BLaER1 (cell line): ENCODE results near the gene BACH2.
A peak's percentile ranks its signal among the peaks of the same experiment; 100 is the strongest.

Source experiments
- H3K27ac ChIP-seq: shearing (Covaris generic); formaldehyde crosslinking; 2 replicates; pipeline ENCODE4 v1.8.1; 2022
- H3K27me3 ChIP-seq: shearing (Covaris generic); formaldehyde crosslinking; 2 replicates; pipeline ENCODE4 v1.8.1; 2022
- H3K36me3 ChIP-seq: shearing (Covaris generic); formaldehyde crosslinking; 2 replicates; pipeline ENCODE4 v1.8.1; 2022
- H3K4me1 ChIP-seq: shearing (Covaris generic); formaldehyde crosslinking; 2 replicates; pipeline ENCODE4 v1.8.1; 2022
- H3K4me2 ChIP-seq: shearing (Covaris generic); formaldehyde crosslinking; 2 replicates; pipeline ENCODE4 v1.8.1; 2022
- H3K4me3 ChIP-seq: shearing (Covaris generic); formaldehyde crosslinking; 2 replicates; pipeline ENCODE4 v1.8.1; 2022
- H3K9ac ChIP-seq: shearing (Covaris generic); formaldehyde crosslinking; 2 replicates; pipeline ENCODE4 v1.8.1; 2022
- H3K9me3 ChIP-seq: shearing (Covaris generic); formaldehyde crosslinking; 2 replicates; pipeline ENCODE4 v1.8.1; 2022
- H4K20me1 ChIP-seq: shearing (Covaris generic); formaldehyde crosslinking; 2 replicates; pipeline ENCODE4 v1.8.1; 2022
- Cebpa-rat ChIP-seq: shearing (Covaris generic); IDR thresholded peaks from 2 replicates; pipeline ENCODE4 v1.8.1; 2022

BACH2 gene

DNA sequence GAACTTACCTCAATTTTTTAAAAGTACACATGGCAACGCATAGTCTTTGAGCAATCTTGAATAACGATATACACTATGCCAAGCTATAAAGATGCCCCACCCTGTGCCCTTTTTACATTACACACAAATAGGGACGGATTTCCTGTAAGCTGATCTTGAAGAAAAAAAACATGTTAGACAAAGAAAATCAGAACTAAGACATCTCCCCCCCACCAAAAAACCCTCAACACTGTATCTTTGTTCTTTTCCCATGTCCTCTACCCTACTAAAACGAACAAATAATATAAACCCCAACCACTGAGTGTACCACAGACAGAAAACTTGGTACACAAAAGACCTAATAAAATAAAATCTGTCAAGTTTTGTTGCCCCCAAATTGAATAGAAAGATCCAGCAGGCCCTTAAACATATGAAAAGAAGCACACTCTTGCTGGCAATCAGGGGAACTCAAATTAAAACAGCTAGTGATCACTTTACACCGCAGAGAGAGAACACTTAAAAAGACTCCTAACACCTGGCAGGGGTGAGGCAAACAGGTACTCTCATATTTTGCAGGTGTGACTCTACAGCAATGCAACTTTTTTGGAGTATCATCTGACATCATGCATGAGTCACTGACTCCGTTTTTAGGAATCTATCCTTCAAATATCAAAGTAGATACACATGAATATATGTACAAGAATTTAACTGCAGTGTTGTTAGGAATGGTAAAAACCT is 29.6 kb downstream of the BACH2 start:
- Histone ChIP-seq H3K27me3 (no peaks in the 10 kb centered on the region), H3K9me3 (peaks cover 12% of the 10 kb centered on the region), H3K36me3 (peaks cover 50% of the 10 kb centered on the region), H3K4me1 (peaks cover 5% of the 10 kb centered on the region; the same call in 1 of the 2 replicates), H3K4me3 (no peak overlapping the region), H4K20me1 (peaks cover 98% of the 10 kb centered on the region), H3K9ac (no peak overlapping the region), H3K4me2 (no peak overlapping the region), H3K27ac (no peak overlapping the region)
- TF ChIP-seq Cebpa-rat, result no peak

DNA sequence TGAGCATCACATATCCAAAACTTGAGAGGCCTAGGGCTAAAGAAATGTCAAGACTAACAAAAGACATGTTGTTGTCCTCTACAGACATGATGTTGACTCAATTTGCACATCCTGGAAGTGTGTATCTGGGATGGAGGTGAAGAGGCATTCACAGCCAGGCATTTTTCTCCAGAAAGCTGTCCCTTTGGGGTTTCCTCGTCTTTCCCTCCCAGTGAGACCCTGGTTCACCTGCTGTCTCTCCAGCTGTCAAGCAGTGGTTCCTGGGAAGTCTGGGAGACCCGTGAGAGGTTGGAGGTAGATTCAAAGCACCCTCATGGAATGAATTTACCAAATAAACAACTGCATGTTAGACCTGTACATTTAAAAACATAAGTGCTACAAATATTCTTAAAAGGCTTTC is 32.1 kb downstream of the BACH2 start:
- Histone ChIP-seq H3K4me2 (no peak overlapping the region), H3K27me3 (no peaks in the 10 kb centered on the region), H3K4me3 (no peak overlapping the region), H3K9me3 (no peaks in the 10 kb centered on the region; the same call in 1 of the 2 replicates), H4K20me1 (peaks cover 96% of the 10 kb centered on the region), H3K4me1 (peaks cover 5% of the 10 kb centered on the region; the same call in 1 of the 2 replicates), H3K27ac (no peak overlapping the region), H3K36me3 (peaks cover 41% of the 10 kb centered on the region), H3K9ac (no peak overlapping the region)
- no peak for TF ChIP-seq Cebpa-rat

- Histone ChIP-seq H3K4me1 (peaks cover 5% of the 10 kb centered on the region; the same call in 1 of the 2 replicates), H3K9me3 (no peaks in the 10 kb centered on the region; the same call in 1 of the 2 replicates), H3K27ac (no peak overlapping the region), H3K9ac (no peak overlapping the region), H3K36me3 (peaks cover 41% of the 10 kb centered on the region), H3K4me3 (no peak overlapping the region), H3K4me2 (no peak overlapping the region), H4K20me1 (peaks cover 96% of the 10 kb centered on the region), H3K27me3 (no peaks in the 10 kb centered on the region)
- no peak for TF ChIP-seq Cebpa-rat
Observed at GRCh38 chr6:90263633-90264032, 33.0 kb downstream of the BACH2 start.

- Histone ChIP-seq H3K9me3 (no peaks in the 10 kb centered on the region; the same call in 1 of the 2 replicates), H3K4me2 (no peak overlapping the region), H3K36me3 (peaks cover 53% of the 10 kb centered on the region), H4K20me1 (peaks cover 98% of the 10 kb centered on the region), H3K4me3 (no peak overlapping the region), H3K9ac (no peak overlapping the region), H3K27ac (no peak overlapping the region), H3K27me3 (no peaks in the 10 kb centered on the region), H3K4me1 (no peaks in the 10 kb centered on the region; the same call in 1 of the 2 replicates)
- no peak for TF ChIP-seq Cebpa-rat
Observed at GRCh38 chr6:90261801-90262200, 34.8 kb downstream of the BACH2 start.

DNA sequence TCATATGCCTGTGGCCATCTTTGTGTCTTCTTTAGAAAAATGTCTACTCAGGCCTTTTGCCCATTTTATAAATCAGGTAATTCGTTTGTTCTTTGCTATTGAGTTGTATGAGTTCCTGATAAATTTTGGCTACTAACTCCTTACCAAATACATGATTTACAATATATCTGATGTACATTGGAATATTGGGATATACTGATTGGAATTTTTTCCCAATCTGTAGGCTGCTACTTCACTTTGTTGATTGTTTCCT is 39.2 kb downstream of the BACH2 start:
- Histone ChIP-seq H3K27me3 (no peaks in the 10 kb centered on the region), H3K36me3 (peaks cover 37% of the 10 kb centered on the region), H3K27ac (no peak overlapping the region), H3K4me2 (no peak overlapping the region), H3K9ac (no peak overlapping the region), H4K20me1 (peaks cover 98% of the 10 kb centered on the region), H3K4me1 (peaks cover 6% of the 10 kb centered on the region), H3K4me3 (no peak overlapping the region), H3K9me3 (no peaks in the 10 kb centered on the region)
- TF ChIP-seq Cebpa-rat, result no peak

DNA sequence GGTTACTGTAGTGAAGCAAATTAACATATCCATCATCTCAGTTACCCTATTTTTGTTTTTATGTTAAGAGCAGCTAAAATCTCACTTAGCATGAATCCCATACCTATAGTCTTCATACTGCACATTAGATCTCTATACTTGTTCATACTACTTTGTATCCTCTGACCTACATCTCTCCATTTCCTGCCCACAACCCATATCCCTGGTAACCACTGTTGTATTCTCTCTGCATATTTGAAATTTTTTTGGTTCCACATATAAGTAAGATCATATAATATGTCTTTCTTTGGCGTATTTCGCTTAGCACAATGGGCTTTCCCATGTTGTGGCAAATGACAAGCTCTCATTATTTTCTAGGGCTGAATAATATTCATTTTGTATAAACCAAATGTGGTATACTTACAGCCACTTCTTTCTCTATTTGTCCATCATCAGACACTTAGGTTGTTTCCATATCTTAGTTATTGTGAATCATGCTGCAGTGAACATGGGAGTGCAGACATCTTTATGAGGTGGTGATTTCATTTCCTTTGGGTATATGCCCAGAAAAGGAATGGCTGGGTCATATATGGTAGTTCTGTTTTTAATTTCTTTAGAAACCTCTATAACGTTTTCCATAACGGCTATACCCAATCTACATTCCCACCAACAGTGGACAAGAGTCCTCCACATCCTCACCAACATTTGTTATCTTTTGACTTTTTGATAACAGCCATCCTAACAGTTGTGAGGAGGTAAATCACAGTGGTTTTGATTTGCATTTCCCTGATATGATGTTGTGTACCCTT is 39.8 kb downstream of the BACH2 start:
- Histone ChIP-seq H3K4me2 (no peak overlapping the region), H3K27ac (no peak overlapping the region), H3K9me3 (no peaks in the 10 kb centered on the region), H3K4me3 (no peak overlapping the region), H3K36me3 (peaks cover 33% of the 10 kb centered on the region), H3K4me1 (peaks cover 11% of the 10 kb centered on the region), H3K9ac (no peak overlapping the region), H4K20me1 (peaks cover 98% of the 10 kb centered on the region), H3K27me3 (no peaks in the 10 kb centered on the region)
- TF ChIP-seq Cebpa-rat, result no peak

GRCh38 chr6:90253631-90254030 is 43.0 kb downstream of the BACH2 start:
- no peaks in the 10 kb centered on the region for H3K9me3 ChIP-seq
- peaks cover 19% of the 10 kb centered on the region for H3K4me1 ChIP-seq
- no peak overlapping the region for H3K4me2 ChIP-seq
- H3K36me3 ChIP-seq, result peaks cover 39% of the 10 kb centered on the region
- no peaks in the 10 kb centered on the region for H3K27me3 ChIP-seq
- no peak overlapping the region for H3K9ac ChIP-seq
- no peak for TF ChIP-seq Cebpa-rat
- no peak overlapping the region for H3K4me3 ChIP-seq
- peaks cover 100% of the 10 kb centered on the region for H4K20me1 ChIP-seq
- no peak overlapping the region for H3K27ac ChIP-seq

DNA sequence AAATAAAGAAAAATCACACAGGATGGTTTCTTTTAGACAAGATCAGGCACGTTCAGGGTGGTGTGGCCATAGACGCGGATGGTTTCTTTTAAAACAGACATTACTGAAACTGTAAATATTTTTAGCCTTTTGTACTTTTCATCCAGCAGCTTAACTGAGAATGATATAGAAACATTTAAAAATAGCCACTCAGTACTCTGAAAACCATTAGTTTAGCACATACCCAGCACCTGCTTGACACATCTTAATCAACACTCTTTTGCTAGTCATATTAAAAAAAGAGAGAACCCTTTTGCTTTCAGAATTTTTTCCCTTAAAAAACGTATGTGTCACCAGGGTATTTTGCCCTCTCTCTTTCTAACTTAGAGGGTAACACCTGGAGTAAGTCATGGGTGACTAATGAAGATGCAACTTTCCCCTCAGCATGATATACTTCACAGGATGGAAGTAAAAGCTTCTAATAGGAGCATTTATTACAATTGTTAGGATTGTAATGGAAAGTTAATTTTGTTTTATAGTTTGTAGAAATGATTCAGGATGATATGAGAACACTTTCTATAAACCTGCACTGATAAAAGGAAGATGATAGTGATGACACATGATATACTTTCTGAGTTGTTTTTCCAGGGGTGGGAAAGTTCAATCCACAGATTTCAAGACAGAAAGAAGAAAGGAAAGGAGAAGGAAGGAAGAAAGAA is 45.2 kb downstream of the BACH2 start:
- no peak for TF ChIP-seq Cebpa-rat
- Histone ChIP-seq H3K4me2 (peak overlapping the region; percentile 14; the same call in 1 of the 2 replicates), H3K27ac (no peak overlapping the region), H3K9ac (no peak overlapping the region), H3K9me3 (no peaks in the 10 kb centered on the region), H4K20me1 (peaks cover 95% of the 10 kb centered on the region), H3K36me3 (peaks cover 40% of the 10 kb centered on the region), H3K27me3 (no peaks in the 10 kb centered on the region), H3K4me1 (peaks cover 19% of the 10 kb centered on the region), H3K4me3 (no peak overlapping the region)

- Histone ChIP-seq H3K4me1 (peaks cover 19% of the 10 kb centered on the region), H3K9me3 (no peaks in the 10 kb centered on the region), H3K27me3 (no peaks in the 10 kb centered on the region), H3K4me3 (no peak overlapping the region), H3K4me2 (no peak overlapping the region), H4K20me1 (peaks cover 93% of the 10 kb centered on the region), H3K9ac (no peak overlapping the region), H3K27ac (no peak overlapping the region), H3K36me3 (peaks cover 32% of the 10 kb centered on the region)
- no peak for TF ChIP-seq Cebpa-rat
Observed at GRCh38 chr6:90250405-90250804, 46.2 kb downstream of the BACH2 start.

- no peak for TF ChIP-seq Cebpa-rat
- Histone ChIP-seq H3K27ac (no peak overlapping the region), H3K4me2 (no peak overlapping the region), H3K4me3 (no peak overlapping the region), H3K27me3 (no peaks in the 10 kb centered on the region), H3K4me1 (peaks cover 19% of the 10 kb centered on the region), H3K9me3 (no peaks in the 10 kb centered on the region), H3K9ac (no peak overlapping the region), H4K20me1 (peaks cover 92% of the 10 kb centered on the region), H3K36me3 (peaks cover 34% of the 10 kb centered on the region)
Observed at GRCh38 chr6:90249458-90249857, 47.2 kb downstream of the BACH2 start.
